SH-SY5Y (cell line): Measurements from ENCODE around the gene SLC51B.

Experiments used
- GATA2 ChIP-seq: IDR thresholded peaks from 2 replicates; pipeline ENCODE4 v1.6.1; 2011; ENCODE audit warnings: mild to moderate bottlenecking, low read depth, low read length
- GATA3 ChIP-seq: IDR thresholded peaks from 2 replicates; pipeline ENCODE4 v1.6.1; 2011; ENCODE audit warnings: low read depth, mild to moderate bottlenecking, low read length, moderate library complexity

DNA sequence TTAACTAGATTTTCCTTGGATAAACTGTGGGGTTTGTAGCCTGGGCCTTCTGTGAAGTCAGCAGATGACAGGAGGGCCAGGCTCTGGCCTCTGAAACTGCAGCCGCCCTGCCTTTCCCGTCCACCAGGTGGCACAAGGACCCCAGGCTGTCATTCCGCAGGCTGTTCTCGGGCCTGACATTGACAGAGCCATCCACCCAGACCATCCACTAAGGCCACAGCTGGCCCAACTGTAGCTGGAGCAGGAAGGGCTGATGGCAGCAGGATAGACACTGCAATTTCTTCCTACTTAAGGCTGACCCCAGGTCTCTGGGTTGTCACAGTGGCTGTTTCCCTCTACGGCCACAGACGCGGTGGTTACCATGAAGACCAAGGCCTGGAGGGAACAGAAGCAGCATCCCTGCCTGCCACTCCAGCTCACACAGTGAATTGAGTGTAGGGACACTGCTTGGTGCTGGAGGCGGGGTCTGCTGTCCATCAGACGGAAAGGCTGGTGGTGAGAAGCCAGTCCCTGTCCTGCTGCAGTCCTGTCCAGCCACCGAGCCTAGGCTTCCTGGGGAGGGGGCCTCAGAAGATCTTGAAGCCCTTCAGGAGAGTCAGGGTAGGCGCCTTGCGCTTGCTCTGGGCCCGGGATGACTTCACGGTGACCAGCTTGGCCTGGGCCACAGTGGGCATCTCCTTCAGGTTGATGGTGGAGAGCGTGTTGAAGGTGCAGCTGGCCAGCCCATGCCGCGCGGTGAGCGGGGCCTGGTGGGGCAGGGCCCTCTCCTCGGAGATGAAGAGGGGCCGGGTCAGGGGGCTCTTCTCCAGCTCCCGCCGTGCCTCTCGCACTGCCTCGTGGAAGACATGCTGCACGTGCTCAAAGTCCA lies 9.4 kb downstream of the SLC51B start:
- TF ChIP-seq GATA3 (no peak), GATA2 (no peak)
